NCI-H82 treated with DMSO at 0.1 percent for 48 hours (cell line): ENCODE results near the gene MAML2.
A peak's percentile ranks its signal among the peaks of the same experiment; 100 is the strongest.

Source experiments
- DNase-seq: peaks from one replicate; lab custom pipeline; 2025; ENCODE audit not compliant: unreplicated experiment; lab: John Stamatoyannopoulos, UW

The MAML2 gene

DNA sequence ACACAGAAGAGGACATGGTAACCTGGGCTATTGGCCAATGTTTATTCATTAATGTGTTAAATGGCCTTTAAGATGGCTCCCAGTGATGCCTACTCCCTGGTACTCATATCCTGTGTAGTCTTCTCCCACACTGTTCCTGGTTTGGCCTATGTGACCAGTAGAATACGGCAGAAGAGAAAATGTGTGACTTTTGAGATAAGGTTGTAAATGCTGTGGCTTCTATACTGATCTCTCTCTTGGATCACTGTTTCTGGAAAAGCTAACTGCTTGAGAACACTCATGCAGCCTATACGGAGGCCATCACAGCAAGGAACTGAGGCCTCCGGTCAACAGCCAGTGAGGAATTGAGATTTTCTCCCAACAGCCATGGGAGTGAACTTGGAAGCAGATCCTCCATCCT, 24.1 kb downstream of the MAML2 start:
- DNase-seq = no peak

DNA sequence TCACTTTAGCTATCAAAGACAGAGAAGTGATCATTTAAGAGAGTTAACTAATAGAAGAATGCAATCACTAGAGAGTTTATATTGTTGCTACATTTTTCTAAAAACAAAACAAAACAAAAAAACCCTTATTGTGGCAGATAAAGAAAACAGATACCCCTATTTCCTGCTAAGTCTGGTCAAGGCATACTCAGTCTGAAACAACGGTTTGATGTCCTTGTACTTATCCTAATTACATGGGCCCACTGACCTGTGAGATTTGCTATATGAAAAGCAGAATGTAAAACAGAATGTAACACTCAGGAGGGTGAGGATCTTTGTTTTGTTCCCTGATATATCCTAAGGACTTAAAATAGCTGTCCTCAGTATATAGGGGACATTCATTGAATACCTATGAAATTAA, 24.6 kb downstream of the MAML2 start:
- no peak for DNase-seq

DNA sequence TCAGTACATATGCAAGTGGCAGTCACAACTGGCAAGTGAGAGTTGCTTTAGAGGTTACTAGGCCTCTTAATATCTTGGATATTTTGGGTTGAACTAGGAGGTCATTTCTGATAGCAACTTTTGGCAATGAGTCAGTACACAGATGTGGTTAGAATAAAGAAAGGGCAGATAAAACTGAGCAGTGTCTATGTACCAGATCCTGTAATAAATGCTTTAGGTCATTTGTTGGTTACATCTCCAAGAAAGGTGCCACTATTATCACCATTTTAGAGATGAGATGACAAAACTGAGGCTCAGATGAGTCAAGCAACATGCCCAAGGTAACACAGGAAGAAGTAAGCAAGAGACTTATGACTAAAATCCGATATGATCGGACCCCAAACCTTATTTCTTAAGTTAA, 25.0 kb downstream of the MAML2 start:
- DNase-seq = no peak

DNA sequence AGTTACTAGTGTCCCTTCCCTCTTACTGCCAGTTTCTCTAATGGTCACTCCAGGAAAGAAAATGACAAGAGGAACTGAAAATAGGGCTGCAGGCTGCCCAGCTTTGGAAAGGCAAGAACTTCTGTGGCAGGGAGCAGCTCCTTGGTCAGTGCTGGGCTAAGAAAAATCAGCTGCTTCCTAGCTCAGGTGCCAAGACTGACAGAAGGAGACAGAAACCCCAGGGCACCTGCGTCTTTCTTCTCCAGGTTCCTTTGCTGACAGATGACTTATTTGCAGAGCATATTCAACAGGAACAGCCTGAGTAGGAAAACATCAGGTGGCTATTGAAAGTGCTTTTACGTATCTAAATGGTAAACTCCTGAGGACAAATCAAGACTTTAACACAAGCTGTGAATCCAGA, 25.4 kb downstream of the MAML2 start:
- DNase-seq = no peak

DNA sequence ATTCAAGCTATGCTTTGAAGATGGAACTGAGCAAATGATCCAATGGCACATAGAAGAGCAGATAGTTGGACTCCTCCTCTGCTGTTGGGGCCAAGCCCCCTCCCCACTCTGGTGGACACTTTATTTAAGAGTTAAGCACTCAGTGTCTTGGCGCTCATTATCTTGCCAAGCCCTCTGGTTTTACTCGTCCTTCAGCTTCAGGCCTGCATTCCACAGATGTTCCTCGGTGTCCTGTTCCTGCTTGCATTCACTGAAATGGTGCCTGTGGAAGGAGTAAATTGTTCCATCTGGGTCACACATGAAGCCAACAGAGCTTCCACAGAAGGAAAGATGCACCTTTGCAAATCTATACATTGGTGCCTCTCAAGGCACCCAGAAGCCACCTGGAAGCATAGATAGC, 26.1 kb downstream of the MAML2 start:
- no peak for DNase-seq

DNA sequence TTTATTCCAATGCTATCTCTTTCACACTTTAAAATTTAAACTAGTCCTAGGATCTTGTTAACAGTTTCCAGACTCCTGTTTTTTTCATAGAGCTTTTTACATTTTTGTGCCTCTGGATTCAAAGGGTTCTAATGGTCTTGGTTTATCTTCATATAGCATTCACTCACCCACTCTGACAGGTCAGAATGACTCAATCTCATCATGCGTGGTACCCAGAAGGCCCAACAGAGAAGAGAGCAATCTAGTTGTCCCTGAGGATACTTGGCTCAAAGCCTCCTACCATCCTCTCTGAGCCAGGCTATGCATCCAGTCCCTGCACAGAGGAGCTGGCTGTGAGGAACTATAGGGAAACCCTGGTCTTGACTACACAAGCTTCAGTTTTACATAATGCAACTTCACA, 27.5 kb downstream of the MAML2 start:
- DNase-seq = no peak

DNA sequence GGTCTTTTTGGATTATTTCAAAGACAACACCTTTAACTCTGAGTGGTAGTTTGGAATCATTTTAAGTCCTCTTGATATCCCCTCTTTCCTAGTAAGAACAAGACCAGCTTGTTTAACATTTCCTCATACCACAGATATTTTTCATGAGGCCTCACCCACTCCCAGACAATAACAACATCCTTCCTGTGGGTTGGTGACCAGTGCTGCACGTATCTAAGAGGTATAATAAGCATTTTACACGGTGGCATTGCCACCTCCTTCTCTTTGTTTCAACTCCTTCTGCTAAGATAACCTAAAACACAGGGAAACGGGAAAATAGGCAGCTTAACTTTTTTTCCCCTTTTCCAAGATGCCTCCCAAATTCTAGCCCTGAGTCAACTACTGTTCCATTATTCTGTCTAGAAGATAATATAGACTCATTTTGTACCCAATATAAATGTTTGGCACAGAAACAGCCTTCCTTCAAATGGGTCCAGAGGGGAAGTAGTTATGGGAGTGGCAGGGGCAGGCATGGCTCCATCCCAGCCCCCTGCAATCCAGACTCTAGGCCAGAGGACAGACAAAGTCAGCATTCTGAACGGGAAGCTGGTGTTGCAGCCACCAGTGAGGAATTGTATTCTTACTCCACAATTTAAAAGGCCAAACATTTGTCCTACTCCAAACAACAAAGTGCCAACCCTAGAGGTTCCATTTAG, 28.5 kb downstream of the MAML2 start:
- no peak for DNase-seq

DNA sequence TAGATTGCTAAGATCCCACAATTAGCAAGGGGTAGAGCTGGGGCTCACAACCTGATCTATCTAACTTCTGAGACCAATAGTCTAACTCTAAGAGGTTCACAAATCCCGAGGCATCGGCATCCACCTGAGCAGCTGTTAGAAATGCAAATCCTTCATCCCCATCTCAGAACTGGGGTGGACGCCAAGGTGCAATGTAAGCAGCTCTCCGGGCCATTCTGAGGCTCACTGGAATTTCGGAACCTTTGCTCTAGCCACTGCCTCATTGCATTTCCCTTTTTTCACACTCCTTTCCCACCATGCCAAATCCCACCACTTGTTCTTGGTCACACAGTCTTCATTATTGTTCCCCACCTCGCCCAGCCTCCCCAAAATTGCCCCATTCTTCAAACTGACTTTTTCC, 29.8 kb downstream of the MAML2 start:
- no peak for DNase-seq

DNA sequence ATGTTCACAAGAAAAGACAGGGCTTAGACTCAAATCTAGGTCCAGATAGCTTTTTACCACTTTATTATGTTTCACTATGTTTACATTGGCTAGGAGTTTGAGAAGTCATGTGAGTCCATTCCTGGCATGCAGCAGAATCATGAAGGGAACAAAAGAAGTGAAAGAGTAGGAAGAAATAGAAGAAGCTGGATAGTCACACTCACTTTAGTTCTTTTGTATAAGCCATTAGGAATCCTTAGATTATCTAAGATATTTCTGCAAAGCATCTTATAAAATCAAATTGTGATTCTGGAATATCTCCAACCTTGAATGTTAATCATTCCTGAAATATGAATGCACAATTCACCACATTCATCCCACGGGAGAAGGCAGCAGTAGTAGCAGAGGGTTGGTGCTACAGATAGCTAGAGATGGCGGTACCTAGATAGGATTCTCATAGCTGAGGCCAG, 31.9 kb downstream of the MAML2 start:
- no peak for DNase-seq

DNA sequence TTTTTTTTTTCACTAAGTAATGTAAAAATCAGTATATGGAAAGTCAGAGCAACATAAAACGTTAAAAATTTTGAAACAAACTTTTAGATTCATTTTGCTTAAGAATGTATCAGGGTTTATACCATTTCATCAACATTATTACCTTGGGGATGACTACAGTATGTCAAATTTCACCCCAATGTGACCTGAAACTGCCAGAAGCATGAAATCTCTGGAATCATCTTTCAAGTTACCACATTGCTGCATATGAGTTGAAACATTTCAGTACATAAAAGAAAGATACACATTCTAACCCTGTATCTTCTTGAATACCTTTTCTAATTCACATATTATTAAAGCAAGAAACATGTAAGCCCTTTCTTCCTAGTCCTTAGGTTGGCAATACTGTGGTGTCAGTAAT, 32.8 kb downstream of the MAML2 start:
- DNase-seq = no peak

DNA sequence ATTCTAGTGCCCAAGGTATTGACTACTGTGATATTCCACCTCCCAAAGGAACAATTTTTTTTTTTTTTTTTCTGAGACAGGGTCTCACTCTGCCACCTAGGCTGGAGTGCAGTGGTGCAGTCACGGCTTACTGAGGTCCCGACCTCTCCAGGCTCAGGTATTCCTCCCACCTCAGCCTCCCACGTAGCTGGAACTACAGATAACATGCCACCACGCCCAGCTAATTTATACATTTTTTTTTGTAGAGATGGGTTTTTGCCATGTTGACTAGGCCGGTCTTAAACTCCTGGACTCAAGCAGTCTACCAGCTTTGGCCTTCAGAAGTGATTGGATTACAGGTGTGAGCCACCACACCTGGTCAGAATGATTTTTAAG, 33.4 kb downstream of the MAML2 start:
- no peak for DNase-seq

DNA sequence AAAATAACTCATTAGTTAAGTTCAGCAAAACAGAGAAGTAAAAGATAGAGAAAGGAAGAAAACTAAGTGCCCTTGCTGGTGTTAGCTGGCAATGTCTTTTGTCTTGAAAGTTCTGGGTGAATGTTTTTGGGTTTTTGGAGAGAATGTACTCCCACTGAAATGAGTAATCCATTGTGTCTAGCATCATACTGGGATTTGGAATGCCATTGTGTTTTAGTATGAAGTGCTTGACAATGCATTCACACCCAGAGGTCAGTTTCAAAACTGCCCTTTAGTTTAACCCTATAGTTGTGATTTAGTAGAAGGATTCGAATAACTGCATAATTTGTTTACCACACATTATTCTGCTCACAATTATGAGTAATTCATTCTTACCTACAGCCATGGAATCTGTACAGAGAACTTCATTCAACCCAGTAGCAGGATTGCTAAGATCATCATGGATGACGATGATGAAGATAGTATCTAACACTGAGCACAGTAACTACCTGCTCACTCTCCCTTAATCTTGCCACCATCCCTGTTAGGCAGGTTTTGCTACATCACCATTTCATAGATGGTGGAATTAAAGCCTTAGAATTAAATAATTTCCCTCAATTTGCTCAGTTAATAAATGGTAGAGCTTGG, 33.9 kb downstream of the MAML2 start:
- no peak for DNase-seq

DNA sequence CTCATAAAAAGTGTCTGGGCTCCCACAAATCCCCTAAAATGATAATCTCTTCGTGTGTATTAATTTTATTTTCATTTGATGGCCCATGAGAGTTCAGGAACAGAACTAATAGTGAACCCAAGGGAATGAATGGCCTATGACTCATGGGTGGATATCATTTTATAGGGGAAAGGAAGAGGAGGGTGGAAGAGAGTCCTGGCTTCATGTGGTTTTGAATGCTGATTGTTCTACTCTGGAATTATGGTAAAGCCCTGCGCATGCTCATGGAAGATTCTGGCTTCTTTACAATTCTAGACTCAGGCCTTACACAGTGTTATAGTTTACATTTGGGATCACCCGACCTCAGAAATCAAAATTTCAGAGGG, 35.2 kb downstream of the MAML2 start:
- no peak for DNase-seq

DNA sequence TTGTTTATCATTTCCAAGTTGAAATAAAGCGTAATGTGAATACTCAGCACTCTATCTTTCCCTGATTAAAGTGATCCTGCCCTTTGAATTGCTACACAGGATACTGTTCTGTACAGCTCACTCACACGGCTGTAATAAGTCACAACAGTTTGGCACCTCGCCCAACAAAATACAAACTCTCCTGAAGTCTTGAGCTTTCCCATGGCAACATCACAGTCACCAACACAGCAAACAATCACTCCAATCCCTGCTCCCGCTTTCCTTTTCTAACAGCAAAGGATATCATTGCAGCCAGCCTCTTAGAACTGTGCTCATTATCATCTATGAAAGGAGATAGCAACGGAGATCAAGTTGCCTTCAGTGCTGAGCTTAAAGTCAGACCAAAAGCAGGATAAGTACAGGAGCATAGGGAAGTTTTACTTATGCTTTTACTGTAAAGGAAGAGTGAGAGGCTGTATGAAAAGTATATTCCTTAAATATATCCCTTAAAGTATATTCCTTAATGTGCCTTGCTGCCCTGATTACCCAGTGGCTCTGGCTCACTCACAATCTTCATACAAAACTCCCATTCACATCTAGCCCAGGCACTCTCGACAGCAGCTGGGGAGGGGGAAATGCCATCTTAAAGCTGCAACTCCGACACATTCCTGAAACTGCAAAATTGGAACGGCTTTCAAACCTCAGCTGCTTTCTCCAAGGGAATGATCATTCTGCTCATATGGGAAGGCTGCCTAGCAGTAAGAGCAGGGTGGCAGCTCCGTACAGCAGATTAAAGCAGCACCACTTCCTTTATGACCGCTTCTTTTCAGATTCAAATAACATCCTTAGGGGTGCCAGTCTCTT, 35.8 kb downstream of the MAML2 start:
- DNase-seq = peak; percentile 21

DNA sequence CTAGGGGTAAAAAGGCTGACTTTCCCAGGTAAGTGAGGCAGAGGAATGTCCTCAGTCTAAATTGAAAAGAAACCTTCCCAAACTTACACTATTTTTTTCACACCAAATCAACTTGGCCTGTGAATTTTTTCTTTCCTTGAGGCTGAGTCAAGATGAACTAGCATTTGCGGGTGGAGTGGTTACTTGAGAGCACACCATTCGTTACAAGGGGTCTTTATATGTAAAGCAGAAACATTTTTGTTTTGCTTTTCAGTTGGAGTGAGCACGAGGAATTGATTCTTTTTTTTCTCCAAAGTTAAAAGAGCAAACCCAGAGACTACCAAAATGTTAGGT, 36.4 kb downstream of the MAML2 start:
- no peak for DNase-seq

DNA sequence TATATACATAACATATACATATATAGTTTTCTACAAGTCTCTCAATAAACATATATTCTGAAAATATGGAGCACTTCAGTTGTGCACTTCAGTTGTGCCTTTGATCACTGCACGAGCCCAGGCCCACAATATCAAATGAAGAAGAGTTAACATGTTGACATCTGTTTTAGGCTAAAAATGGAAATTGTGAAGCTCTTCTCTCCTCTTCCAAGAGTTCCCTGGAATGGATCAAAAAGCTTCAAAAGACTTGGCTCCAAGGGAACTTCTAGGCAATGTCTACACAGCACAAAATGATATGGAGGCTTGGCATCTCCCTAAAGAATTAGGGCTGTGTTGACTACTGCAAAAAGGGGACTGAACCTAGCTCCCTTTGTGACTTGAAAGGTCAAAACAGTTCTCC, 36.9 kb downstream of the MAML2 start:
- DNase-seq = no peak

DNA sequence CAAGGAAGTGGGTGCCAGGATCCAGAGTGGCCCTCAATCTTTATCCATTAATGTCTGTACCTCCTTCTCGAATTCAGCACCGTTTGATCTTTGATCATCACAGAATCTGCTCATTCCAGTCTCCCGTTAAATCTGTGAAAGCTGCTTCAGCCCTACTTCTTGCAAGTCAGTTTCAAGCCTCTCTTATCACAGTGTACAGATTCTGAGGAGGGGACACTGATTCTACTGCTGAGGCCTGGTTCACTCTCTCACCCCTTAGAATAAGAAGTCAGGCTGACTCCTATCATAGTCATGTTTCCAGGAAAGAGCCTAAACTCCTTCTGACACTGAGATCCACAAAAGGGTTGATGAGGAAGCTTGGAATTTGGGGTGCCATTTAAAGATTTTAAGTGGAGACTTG, 39.0 kb downstream of the MAML2 start:
- DNase-seq = no peak

DNA sequence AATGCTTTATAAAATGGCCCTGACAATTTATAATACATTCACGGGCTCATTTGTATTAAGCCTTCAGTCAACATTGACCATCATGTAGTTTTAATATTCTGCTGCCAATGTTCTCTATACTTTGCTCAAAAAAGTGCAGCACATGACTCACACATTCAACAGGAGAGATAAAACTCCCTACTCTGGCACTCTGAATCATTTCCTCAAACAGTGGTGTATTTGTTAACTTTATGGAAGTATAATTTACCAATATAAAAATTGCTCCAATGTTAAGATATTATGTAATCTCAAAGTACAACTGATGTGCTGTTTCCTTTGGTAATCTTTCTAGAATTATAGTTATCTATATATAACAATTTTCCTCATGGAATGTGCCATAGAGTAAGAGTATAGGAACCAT, 39.9 kb downstream of the MAML2 start:
- no peak for DNase-seq

DNA sequence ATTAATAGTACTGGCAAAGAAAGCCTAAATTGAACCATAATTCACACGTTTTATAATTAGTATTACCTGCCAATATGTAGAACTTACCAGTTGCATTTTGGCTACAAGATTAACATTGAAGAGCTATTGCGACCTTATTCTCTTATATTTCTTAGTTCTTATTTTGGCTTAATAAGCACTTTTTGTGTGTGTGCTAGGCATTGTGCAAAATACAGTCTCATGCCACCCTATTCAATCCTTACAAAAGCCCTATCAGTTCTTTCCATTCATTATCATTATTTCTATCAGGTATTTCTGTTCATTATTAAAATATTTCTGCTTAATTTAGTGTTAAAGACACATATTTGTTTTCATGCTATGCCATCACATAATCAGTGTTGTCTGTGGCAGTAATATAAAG, 41.2 kb downstream of the MAML2 start:
- no peak for DNase-seq

DNA sequence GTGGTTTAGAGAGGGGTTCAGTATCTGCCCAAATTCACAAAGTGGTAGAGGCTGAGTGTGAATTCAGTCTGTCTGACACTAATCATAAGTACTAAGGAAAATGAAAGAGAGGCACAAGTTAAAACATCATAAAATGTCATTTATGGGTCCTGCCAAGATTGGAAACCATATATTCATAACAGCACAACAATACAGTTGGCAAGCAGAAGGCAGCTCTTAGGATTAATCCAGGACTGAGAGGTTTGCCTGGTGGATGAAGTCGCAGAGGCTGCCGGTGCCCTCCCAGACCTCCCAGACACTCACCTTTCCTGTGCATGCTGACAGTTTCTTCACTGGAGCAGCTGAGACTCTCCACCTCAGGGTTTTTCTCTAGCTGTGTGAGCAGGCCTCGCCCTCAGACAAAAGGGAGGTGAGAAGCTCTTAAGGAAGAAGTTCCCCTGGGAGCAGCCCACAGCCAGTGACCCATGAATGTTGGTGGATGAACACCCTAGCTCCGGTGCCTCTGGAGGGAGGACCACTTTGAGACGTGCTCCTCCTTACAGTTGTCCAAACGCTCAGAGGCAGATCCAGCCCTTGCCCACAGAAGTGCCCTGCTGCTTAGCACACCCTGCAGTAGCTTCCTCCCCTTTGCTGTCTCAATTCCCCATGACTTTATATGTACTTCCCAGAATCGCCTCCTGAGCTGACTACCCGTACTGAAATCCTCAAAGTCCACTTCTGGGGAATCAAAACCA, 43.7 kb downstream of the MAML2 start:
- no peak for DNase-seq

DNA sequence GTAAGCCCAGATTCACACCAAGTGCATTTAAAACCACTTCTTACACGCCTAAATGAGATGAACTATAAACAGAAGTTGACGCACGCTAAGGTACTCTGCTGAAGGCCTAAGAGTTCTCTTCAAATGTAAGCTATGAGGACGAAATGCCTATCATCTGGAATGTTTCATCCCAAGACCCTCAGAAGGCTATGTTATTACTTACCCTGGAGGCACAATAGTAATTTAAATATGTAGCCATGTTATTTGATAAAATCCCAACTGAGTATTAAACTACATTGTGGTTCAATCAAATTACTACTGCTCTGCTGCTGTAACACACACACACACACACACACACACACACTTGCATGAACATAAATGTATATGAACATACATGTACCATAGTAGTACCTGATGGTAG, 47.6 kb downstream of the MAML2 start:
- DNase-seq = no peak

DNA sequence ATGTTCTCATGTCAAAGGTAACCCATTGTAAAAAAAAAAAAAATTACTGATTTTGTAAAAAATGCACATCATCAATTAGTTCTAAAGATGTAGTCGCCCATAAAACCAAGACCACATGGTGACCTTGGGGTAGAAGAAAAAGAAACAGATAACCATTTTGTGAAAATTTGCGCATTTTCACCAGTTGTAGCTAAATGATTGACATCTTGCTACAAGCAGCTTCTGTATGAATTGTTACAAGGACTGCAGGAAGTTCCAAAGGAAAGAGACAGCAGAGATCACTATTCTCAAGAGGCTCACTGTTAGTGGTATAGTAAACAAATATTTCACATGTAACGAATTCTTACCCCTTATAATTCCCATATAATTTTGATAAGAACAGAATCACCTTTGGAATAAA, 48.7 kb downstream of the MAML2 start:
- no peak for DNase-seq
